ENCODE results near the gene C12orf76.

C12orf76 gene

DNA sequence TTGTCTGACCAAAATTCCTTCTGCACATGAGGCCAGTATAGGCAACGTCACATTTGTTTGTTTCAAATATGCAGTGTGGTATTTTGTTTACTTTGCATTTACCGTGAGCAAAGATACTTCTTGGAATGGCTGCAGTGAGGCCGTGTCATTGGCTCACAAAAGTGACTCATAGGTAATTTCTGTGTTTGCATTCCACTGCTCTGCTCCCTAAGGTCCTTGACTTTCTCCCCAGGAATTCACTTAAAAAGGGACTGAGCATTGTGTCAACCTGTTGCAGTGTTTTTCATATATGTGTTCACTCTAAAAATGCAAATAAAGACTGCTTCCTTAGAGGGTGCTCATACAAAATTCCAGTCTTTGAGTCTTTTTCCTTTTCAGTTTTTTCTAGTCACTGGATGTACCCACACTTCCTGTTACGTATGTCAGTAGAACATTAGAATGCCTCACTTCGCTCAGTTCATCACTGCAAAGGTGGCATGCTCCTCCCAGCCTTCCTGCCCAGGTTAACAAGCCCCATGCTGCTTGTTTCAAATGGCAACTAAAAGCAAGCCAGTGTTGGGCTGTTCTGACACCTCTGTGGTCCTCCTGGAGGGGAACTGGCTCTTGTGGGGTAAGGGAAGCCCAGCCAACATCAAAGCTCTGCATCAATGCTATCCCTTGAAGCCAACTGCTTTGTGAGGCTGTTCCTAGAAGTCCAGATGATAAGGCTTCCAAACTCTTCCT, 9.1 kb downstream of the C12orf76 start (continued):
- TF ChIP-seq, protein P1, sequence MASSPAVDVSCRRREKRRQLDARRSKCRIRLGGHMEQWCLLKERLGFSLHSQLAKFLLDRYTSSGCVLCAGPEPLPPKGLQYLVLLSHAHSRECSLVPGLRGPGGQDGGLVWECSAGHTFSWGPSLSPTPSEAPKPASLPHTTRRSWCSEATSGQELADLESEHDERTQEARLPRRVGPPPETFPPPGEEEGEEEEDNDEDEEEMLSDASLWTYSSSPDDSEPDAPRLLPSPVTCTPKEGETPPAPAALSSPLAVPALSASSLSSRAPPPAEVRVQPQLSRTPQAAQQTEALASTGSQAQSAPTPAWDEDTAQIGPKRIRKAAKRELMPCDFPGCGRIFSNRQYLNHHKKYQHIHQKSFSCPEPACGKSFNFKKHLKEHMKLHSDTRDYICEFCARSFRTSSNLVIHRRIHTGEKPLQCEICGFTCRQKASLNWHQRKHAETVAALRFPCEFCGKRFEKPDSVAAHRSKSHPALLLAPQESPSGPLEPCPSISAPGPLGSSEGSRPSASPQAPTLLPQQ (tag by site-specific recombination; IDR thresholded peaks at IDR 0.05) = 0 out of 2 replicates have a peak, but pooled peaks have one; percentile 29
- TF ChIP-seq ZNF473 (tag by site-specific recombination; IDR thresholded peaks at IDR 0.05) (no peak), ZNF23 (tag by site-specific recombination; IDR thresholded peaks at IDR 0.05; ENCODE audit: borderline replicate concordance) (no peak), ZNF121 (tag by site-specific recombination; IDR thresholded peaks at IDR 0.05) (no peak), SETDB1 (IDR thresholded peaks at IDR 0.05; ENCODE audit: insufficient read length, low read length) (no peak), REPIN1 (tag by site-specific recombination; IDR thresholded peaks at IDR 0.05; ENCODE audit: low read depth) (no peak), KLF16 (tag by site-specific recombination; IDR thresholded peaks at IDR 0.05) (no peak), YY1 (tag by site-specific recombination; IDR thresholded peaks at IDR 0.05) (no peak), ZNF529 (tag by site-specific recombination; IDR thresholded peaks at IDR 0.05; ENCODE audit: insufficient replicate concordance) (no peak), ZNF324 (tag by site-specific recombination; IDR thresholded peaks at IDR 0.05) (no peak), ZNF561 (tag by site-specific recombination; IDR thresholded peaks at IDR 0.05; ENCODE audit: borderline replicate concordance) (no peak), ZBTB17 (tag by site-specific recombination; IDR thresholded peaks at IDR 0.05) (no peak), ZNF629 (tag by site-specific recombination; IDR thresholded peaks at IDR 0.05) (peak; percentile 94), ZNF175 (tag by site-specific recombination; IDR thresholded peaks at IDR 0.05) (no peak), ZNF830 (tag by site-specific recombination; IDR thresholded peaks at IDR 0.05; ENCODE audit: low read depth) (no peak), ZNF341 (tag by site-specific recombination; IDR thresholded peaks at IDR 0.05; ENCODE audit: low read depth) (0 out of 2 replicates have a peak, but pooled peaks have one; percentile 21), SCRT2 (tag by site-specific recombination; IDR thresholded peaks at IDR 0.05) (peak; percentile 95), ZNF600 (tag by site-specific recombination; IDR thresholded peaks at IDR 0.05) (peak; percentile 74; the same call in 1 of the 2 replicates), ZNF292 (tag by site-specific recombination; IDR thresholded peaks at IDR 0.05; ENCODE audit: borderline replicate concordance, low read depth) (no peak), ZNF37A (tag by site-specific recombination; IDR thresholded peaks at IDR 0.05) (no peak)
- TF ChIP-seq, protein P2, sequence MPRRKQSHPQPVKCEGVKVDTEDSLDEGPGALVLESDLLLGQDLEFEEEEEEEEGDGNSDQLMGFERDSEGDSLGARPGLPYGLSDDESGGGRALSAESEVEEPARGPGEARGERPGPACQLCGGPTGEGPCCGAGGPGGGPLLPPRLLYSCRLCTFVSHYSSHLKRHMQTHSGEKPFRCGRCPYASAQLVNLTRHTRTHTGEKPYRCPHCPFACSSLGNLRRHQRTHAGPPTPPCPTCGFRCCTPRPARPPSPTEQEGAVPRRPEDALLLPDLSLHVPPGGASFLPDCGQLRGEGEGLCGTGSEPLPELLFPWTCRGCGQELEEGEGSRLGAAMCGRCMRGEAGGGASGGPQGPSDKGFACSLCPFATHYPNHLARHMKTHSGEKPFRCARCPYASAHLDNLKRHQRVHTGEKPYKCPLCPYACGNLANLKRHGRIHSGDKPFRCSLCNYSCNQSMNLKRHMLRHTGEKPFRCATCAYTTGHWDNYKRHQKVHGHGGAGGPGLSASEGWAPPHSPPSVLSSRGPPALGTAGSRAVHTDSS (tag by site-specific recombination; IDR thresholded peaks at IDR 0.05) = no peak
- TF ChIP-seq, protein P3, sequence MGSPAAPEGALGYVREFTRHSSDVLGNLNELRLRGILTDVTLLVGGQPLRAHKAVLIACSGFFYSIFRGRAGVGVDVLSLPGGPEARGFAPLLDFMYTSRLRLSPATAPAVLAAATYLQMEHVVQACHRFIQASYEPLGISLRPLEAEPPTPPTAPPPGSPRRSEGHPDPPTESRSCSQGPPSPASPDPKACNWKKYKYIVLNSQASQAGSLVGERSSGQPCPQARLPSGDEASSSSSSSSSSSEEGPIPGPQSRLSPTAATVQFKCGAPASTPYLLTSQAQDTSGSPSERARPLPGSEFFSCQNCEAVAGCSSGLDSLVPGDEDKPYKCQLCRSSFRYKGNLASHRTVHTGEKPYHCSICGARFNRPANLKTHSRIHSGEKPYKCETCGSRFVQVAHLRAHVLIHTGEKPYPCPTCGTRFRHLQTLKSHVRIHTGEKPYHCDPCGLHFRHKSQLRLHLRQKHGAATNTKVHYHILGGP (tag by site-specific recombination; IDR thresholded peaks at IDR 0.05) = peak; percentile 37; the same call in 1 of the 2 replicates
- TF ChIP-seq, protein P4, sequence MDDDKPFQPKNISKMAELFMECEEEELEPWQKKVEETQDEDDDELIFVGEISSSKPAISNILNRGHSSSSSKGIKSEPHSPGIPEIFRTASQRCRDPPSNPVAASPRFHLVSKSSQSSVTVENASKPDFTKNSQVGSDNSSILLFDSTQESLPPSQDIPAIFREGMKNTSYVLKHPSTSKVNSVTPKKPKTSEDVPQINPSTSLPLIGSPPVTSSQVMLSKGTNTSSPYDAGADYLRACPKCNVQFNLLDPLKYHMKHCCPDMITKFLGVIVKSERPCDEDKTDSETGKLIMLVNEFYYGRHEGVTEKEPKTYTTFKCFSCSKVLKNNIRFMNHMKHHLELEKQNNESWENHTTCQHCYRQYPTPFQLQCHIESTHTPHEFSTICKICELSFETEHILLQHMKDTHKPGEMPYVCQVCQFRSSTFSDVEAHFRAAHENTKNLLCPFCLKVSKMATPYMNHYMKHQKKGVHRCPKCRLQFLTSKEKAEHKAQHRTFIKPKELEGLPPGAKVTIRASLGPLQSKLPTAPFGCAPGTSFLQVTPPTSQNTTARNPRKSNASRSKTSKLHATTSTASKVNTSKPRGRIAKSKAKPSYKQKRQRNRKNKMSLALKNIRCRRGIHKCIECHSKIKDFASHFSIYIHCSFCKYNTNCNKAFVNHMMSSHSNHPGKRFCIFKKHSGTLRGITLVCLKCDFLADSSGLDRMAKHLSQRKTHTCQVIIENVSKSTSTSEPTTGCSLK (tag by site-specific recombination; IDR thresholded peaks at IDR 0.05) = no peak
- TF ChIP-seq, protein P5, sequence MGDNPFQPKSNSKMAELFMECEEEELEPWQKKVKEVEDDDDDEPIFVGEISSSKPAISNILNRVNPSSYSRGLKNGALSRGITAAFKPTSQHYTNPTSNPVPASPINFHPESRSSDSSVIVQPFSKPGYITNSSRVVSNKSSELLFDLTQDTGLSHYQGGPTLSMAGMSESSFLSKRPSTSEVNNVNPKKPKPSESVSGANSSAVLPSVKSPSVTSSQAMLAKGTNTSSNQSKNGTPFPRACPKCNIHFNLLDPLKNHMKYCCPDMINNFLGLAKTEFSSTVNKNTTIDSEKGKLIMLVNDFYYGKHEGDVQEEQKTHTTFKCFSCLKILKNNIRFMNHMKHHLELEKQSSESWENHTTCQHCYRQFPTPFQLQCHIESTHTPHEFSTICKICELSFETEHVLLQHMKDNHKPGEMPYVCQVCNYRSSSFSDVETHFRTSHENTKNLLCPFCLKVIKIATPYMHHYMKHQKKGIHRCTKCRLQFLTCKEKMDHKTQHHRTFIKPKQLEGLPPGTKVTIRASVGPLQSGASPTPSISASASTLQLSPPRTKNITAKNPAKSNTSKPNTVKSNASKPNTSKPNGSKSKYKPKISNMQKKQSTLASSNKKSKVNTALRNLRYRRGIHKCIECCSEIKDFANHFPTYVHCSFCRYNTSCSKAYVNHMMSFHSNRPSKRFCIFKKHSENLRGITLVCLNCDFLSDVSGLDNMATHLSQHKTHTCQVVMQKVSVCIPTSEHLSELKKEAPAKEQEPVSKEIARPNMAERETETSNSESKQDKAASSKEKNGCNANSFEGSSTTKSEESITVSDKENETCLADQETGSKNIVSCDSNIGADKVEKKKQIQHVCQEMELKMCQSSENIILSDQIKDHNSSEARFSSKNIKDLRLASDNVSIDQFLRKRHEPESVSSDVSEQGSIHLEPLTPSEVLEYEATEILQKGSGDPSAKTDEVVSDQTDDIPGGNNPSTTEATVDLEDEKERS (tag by site-specific recombination; IDR thresholded peaks at IDR 0.05) = no peak
- TF ChIP-seq, protein P6, sequence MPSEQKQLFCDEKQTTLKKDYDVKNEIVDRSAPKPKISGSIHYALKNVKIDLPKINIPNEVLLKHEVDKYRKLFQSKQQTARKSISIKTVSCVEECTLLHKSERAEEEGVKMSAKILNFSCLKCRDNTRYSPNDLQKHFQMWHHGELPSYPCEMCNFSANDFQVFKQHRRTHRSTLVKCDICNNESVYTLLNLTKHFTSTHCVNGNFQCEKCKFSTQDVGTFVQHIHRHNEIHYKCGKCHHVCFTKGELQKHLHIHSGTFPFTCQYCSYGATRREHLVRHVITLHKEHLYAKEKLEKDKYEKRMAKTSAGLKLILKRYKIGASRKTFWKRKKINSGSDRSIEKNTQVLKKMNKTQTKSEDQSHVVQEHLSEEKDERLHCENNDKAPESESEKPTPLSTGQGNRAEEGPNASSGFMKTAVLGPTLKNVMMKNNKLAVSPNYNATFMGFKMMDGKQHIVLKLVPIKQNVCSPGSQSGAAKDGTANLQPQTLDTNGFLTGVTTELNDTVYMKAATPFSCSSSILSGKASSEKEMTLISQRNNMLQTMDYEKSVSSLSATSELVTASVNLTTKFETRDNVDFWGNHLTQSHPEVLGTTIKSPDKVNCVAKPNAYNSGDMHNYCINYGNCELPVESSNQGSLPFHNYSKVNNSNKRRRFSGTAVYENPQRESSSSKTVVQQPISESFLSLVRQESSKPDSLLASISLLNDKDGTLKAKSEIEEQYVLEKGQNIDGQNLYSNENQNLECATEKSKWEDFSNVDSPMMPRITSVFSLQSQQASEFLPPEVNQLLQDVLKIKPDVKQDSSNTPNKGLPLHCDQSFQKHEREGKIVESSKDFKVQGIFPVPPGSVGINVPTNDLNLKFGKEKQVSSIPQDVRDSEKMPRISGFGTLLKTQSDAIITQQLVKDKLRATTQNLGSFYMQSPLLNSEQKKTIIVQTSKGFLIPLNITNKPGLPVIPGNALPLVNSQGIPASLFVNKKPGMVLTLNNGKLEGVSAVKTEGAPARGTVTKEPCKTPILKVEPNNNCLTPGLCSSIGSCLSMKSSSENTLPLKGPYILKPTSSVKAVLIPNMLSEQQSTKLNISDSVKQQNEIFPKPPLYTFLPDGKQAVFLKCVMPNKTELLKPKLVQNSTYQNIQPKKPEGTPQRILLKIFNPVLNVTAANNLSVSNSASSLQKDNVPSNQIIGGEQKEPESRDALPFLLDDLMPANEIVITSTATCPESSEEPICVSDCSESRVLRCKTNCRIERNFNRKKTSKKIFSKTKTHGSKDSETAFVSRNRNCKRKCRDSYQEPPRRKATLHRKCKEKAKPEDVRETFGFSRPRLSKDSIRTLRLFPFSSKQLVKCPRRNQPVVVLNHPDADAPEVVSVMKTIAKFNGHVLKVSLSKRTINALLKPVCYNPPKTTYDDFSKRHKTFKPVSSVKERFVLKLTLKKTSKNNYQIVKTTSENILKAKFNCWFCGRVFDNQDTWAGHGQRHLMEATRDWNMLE (tag by site-specific recombination; conservative IDR thresholded peaks at IDR 0.05; ENCODE audit: low read depth) = no peak
